Sigmoid colon (tissue), 7 donors: ENCODE measurements around the gene SKOR1. TPM values are rescaled to one million over a fixed set of nuclear protein-coding genes. Genes with fewer than 3 reads are reported as not detected.

Experiments
- DNase-seq: peaks from one replicate; pipeline ENCODE4 v3.0.0-alpha.2; 2019
- H3K27ac ChIP-seq, 4 donors: fragments of 200-600 bp; sonication (generic); one replicate each; pipeline ENCODE4 v1.5.1; 2016 to 2019; ENCODE audit warnings: mild to moderate bottlenecking in 1 of 4
- H3K27me3 ChIP-seq, 3 donors: fragments of 200-600 bp; sonication (generic); one replicate each; pipeline ENCODE4 v1.5.1; 2019; ENCODE audit warnings: mild to moderate bottlenecking in 1 of 3
- H3K36me3 ChIP-seq, 4 donors: fragments of 200-600 bp; sonication (generic); one replicate each; pipeline ENCODE4 v1.5.1; 2016 to 2019
- H3K4me1 ChIP-seq, 4 donors: fragments of 200-600 bp; sonication (generic); one replicate each; pipeline ENCODE4 v1.5.1; 2017 to 2019
- H3K4me3 ChIP-seq, 4 donors: fragments of 200-600 bp; sonication (generic); one replicate each; pipeline ENCODE4 v1.5.1; 2017 to 2019; ENCODE audit warnings: mild to moderate bottlenecking in 2 of 4, moderate library complexity in 1 of 4
- H3K9me3 ChIP-seq, 4 donors: fragments of 200-600 bp in 3 of 4; sonication (generic) in 3 of 4; one replicate each; pipeline versions ENCODE4 v1.5.1 to v1.6.1; 2013 to 2019
- EP300 ChIP-seq, 4 donors: sonication (generic); formaldehyde crosslinking; IDR thresholded peaks; one replicate each; pipeline ENCODE4 v1.6.1; 2017; ENCODE audit warnings: antibody characterized with exemption in 4 of 4
- POLR2A ChIP-seq, 2 donors: fragments of 450-650 bp; IDR thresholded peaks; one replicate each; pipeline ENCODE4 v1.6.1; 2016; ENCODE audit warnings: antibody characterized with exemption in 2 of 2, mild to moderate bottlenecking in 2 of 2, moderate library complexity in 2 of 2
- POLR2AphosphoS5 ChIP-seq, 4 donors: sonication (generic); formaldehyde crosslinking; IDR thresholded peaks; one replicate each; pipeline ENCODE4 v1.6.1; 2017; ENCODE audit warnings: antibody characterized with exemption in 4 of 4
- WGBS, 2 donors: extraction: QIAGEN DNeasy Blood & Tissue Kit; methylation state at CpG; one replicate each; pipeline ENCODE4 v1.1.7; 2013; 5-methylcytosine and 5-hydroxymethylcytosine counted together
- intact Hi-C: fragments of 100-400 bp; cut with DNase I; formaldehyde crosslinking; loops from one replicate; pipeline ENCODE4 v1.15.1; 2023
- polyA plus RNA-seq, 3 donors: library from polyadenylated mRNA; stranded (reverse); fragments of 200-250 nt; gene quantifications; one replicate each; pipeline ENCODE4 v1.2.3, GENCODE V29; 2013
- total RNA-seq, 4 donors: library from RNA; depleted of rRNA; stranded (reverse); fragments of >200 nt; gene quantifications; one replicate each; pipeline ENCODE4 v1.1.0, GENCODE V29; 2016
- TF ChIP-seq, protein P1 (sequence below), 4 experiments: fragments of 450-650 bp in 3 of 4; fragments of 200-600 bp in 1 of 4; IDR thresholded peaks; one replicate each; pipeline ENCODE4 v1.5.1; 2016 to 2019; ENCODE audit warnings: antibody characterized with exemption in 4 of 4, mild to moderate bottlenecking in 3 of 4, moderate library complexity in 2 of 4
- donor health status: healthy with polysubstance abuse.
- donor health status: Bipolar disorder and iron deficiency.
- donor health status: healthy.

The SKOR1 gene, protein sequence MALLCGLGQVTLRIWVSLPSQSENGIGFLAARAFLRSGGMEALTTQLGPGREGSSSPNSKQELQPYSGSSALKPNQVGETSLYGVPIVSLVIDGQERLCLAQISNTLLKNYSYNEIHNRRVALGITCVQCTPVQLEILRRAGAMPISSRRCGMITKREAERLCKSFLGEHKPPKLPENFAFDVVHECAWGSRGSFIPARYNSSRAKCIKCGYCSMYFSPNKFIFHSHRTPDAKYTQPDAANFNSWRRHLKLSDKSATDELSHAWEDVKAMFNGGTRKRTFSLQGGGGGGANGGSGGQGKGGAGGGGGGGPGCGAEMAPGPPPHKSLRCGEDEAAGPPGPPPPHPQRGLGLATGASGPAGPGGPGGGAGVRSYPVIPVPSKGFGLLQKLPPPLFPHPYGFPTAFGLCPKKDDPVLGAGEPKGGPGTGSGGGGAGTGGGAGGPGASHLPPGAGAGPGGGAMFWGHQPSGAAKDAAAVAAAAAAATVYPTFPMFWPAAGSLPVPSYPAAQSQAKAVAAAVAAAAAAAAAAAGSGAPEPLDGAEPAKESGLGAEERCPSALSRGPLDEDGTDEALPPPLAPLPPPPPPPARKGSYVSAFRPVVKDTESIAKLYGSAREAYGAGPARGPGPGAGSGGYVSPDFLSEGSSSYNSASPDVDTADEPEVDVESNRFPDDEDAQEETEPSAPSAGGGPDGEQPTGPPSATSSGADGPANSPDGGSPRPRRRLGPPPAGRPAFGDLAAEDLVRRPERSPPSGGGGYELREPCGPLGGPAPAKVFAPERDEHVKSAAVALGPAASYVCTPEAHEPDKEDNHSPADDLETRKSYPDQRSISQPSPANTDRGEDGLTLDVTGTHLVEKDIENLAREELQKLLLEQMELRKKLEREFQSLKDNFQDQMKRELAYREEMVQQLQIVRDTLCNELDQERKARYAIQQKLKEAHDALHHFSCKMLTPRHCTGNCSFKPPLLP
- total RNA-seq (1 to 10 TPM in 2 of 4 donors, under 1 TPM in 1, not detected in 1; 0.99 to 1.6 (median 1.1) TPM), polyA plus RNA-seq (under 1 TPM in 1 of 3 donors, not detected in 2; 0.25 TPM)

DNA sequence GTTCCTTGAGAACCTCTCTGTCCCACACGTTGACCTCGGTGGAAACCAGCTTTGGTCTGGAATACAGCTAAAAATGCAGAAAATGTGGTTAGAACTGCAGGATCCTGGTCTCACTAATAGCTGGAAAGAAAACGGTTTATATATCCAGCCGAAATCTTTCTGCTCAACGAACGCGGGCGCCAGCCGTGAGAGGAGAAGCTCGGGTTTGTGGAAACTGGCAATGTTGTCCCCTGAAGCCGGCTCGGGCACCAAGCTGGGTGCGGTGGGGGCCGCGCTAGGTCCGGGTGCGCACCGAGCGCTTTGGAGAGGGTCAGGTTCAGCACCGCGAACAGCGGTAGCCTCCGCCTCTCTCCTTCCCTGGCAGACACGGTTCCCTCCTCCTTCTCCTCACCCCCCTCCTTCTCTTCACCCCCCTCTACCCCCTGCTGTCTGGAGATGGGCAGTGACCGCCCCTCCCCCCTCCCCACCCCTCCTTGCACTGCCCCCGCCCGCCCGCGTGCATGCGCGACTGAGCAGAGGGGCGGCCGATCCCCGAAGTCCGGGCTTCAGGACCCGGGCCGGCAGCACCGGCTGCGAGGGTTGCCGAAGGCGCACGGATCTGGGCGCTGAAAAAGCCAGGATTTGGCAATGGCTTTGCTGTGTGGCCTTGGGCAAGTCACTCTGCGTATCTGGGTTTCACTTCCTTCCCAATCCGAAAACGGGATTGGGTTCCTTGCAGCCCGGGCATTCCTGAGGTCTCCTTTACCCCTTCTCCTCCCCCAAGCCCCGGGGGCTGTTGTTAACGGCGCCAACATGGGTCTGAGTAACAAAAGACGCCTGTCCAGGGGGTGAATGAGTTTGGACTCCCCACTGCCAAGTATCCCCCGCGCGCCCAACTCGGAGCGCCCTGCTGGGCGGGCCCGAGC lies at the start of gene SKOR1:
SKOR1 (plus strand) TSS at position 534 of the 905 bp plus-strand sequence; CDS start at position 628, 94 bp downstream.
- intact Hi-C loops = no loop called here
- Histone ChIP-seq H3K27ac (no peak within 1 kb of the TSS), H3K4me1 (peaks cover 0 to 84% (median 69%) of the 10 kb centered on the region in 4 donors), H3K4me3 (peak within 1 kb of the TSS in 2 of 4 donors; percentile 8 to 16), H3K27me3 (peaks cover 98 to 100% (median 100%) of the 10 kb centered on the region in 3 donors), H3K36me3 (no peaks in the 10 kb centered on the region), H3K9me3 (no peaks in the 10 kb centered on the region)
- DNase-seq = peak; percentile 57
- TF ChIP-seq POLR2AphosphoS5 (IDR thresholded peaks at IDR 0.05) (no peak), EP300 (IDR thresholded peaks at IDR 0.05) (no peak), POLR2A (IDR thresholded peaks at IDR 0.05) (no peak)
- TF ChIP-seq, protein P1, sequence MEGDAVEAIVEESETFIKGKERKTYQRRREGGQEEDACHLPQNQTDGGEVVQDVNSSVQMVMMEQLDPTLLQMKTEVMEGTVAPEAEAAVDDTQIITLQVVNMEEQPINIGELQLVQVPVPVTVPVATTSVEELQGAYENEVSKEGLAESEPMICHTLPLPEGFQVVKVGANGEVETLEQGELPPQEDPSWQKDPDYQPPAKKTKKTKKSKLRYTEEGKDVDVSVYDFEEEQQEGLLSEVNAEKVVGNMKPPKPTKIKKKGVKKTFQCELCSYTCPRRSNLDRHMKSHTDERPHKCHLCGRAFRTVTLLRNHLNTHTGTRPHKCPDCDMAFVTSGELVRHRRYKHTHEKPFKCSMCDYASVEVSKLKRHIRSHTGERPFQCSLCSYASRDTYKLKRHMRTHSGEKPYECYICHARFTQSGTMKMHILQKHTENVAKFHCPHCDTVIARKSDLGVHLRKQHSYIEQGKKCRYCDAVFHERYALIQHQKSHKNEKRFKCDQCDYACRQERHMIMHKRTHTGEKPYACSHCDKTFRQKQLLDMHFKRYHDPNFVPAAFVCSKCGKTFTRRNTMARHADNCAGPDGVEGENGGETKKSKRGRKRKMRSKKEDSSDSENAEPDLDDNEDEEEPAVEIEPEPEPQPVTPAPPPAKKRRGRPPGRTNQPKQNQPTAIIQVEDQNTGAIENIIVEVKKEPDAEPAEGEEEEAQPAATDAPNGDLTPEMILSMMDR (IDR thresholded peaks at IDR 0.05) = no peak
- 2 to 3% methylated on average over 58 of the region's 58 CpGs for WGBS, 2 donors

DNA sequence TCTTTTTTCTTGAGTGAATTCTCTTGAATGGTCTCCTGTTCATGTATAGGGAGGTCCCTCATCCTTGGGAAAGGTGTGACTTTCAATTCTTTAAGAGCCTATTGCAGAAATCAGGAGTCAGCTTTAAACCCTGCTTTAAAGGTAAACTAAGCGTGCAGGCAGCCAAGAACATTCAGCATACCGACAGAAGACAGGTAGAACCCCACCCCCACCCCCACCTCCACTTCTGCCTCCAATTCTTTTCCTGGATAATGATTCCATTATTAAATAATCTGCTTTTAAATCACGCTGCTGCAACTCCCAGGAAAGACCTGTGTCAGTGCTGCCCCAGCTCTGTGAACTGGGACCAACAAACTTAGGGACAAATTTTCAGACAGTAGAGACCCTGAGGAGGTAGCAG lies 49.3 kb upstream of the SKOR1 start:
- Histone ChIP-seq H3K9me3 (no peaks in the 10 kb centered on the region), H3K4me3 (no peak overlapping the region), H3K27me3 (no peaks in the 10 kb centered on the region), H3K4me1 (no peaks in the 10 kb centered on the region), H3K27ac (no peak overlapping the region), H3K36me3 (peaks cover 0 to 9% (median 0%) of the 10 kb centered on the region in 4 donors)
- DNase-seq = no peak
- intact Hi-C loops = no loop called here
- 94 to 95% methylated on average over 3 of the region's 3 CpGs for WGBS, 2 donors
- TF ChIP-seq EP300 (IDR thresholded peaks at IDR 0.05) = no peak
- TF ChIP-seq, protein P1 (IDR thresholded peaks at IDR 0.05) = no peak
- TF ChIP-seq POLR2AphosphoS5 (IDR thresholded peaks at IDR 0.05) = no peak
- TF ChIP-seq POLR2A (IDR thresholded peaks at IDR 0.05) = no peak

DNA sequence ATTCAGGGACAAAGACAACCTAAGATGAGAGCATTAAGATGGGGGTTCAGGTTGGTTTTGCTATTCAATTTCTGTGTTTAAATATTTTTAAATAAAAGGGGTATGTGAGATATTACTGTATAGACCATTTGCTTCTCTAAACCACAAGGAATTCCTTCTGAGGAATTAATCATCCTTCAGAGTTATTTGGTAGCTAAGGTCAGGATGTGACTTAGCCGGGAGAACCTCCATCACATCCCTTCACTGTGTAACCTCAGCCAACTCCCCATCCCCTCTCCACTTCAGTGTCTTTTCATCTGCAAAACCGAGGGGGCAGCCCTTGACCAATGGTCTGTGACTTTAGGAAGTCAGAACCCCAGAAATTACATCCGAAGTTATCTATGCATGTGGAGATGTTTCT lies 48.7 kb upstream of the SKOR1 start:
- Histone ChIP-seq H3K36me3 (peaks cover 0 to 9% (median 0%) of the 10 kb centered on the region in 4 donors), H3K27me3 (no peaks in the 10 kb centered on the region), H3K4me3 (no peak overlapping the region), H3K4me1 (no peaks in the 10 kb centered on the region), H3K27ac (no peak overlapping the region), H3K9me3 (no peaks in the 10 kb centered on the region)
- intact Hi-C loops = no loop called here
- 90 to 95% methylated on average over 3 of the region's 3 CpGs for WGBS, 2 donors
- TF ChIP-seq POLR2A (IDR thresholded peaks at IDR 0.05) = no peak
- TF ChIP-seq, protein P1 (IDR thresholded peaks at IDR 0.05) = no peak
- TF ChIP-seq EP300 (IDR thresholded peaks at IDR 0.05) = no peak
- TF ChIP-seq POLR2AphosphoS5 (IDR thresholded peaks at IDR 0.05) = no peak
- DNase-seq = no peak

DNA sequence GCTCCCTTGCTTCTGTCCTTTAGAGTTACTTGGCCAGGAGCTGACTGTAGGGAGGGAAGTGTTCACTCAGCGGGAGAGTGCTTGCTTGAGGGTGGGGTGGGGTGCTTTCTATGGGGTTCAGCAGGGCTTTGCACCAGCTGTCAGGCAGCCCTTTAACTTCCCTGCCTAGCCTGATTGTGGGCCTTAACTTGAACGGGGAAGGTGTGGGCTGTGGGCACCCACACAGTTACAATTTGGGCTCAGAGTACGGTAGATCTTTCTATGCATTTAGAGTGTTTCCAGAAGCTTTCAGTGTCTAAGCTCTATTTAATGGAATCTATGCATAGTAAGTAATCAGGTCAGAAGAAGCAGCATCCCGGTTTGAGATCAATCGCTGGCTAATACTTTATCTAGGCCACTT lies 48.2 kb upstream of the SKOR1 start:
- no peak overlapping the region for H3K4me3 ChIP-seq
- intact Hi-C loops = no loop called here
- no peaks in the 10 kb centered on the region for H3K27me3 ChIP-seq
- H3K27ac ChIP-seq = no peak overlapping the region
- TF ChIP-seq, protein P1 (IDR thresholded peaks at IDR 0.05) = no peak
- TF ChIP-seq POLR2AphosphoS5 (IDR thresholded peaks at IDR 0.05) = no peak
- TF ChIP-seq EP300 (IDR thresholded peaks at IDR 0.05) = no peak
- TF ChIP-seq POLR2A (IDR thresholded peaks at IDR 0.05) = no peak
- WGBS, 2 donors = 83 to 90% methylated on average over 5 of the region's 5 CpGs
- DNase-seq = no peak
- no peaks in the 10 kb centered on the region for H3K9me3 ChIP-seq
- H3K4me1 ChIP-seq = no peaks in the 10 kb centered on the region
- peaks cover 0 to 9% (median 0%) of the 10 kb centered on the region in 4 donors for H3K36me3 ChIP-seq
